Keratinocyte (primary cell): ENCODE data around the gene PRR9. TPM values are rescaled to one million over a fixed set of nuclear protein-coding genes. Genes with fewer than 3 reads are reported as not detected.

Experiments used
- DNase-seq: peaks from one replicate; pipeline ENCODE4 v3.0.0-alpha.2; 2011; ENCODE audit warnings: low read depth, missing footprints, low spot score
- FAIRE-seq: peaks from 2 replicates; lab custom pipeline; 2011; peaks lifted over from hg19 to GRCh38; lab: Jason Lieb, UNC
- H2AFZ ChIP-seq: 2 replicates; pipeline ENCODE4 v1.6.0; 2012; ENCODE audit warnings: low read length, control low read depth, inconsistent platforms; ENCODE audit not compliant: control insufficient read depth
- H3K27ac ChIP-seq: 2 replicates; pipeline ENCODE4 v1.5.1; 2011; ENCODE audit warnings: low read length; ENCODE audit not compliant: control insufficient read depth, insufficient read depth
- H3K27me3 ChIP-seq: 3 replicates; pipeline ENCODE4 v1.6.0; 2011; ENCODE audit warnings: low read length; ENCODE audit not compliant: control insufficient read depth, insufficient read depth; ENCODE audit errors: extremely low read depth
- H3K36me3 ChIP-seq, 2 experiments: 2 replicates in 1 of 2; 3 replicates in 1 of 2; pipeline ENCODE4 v1.5.1; 2011; ENCODE audit warnings: low read length in 2 of 2, mild to moderate bottlenecking in 1 of 2; ENCODE audit not compliant: control insufficient read depth in 2 of 2, insufficient read depth in 2 of 2; ENCODE audit errors: extremely low read depth in 1 of 2
- H3K4me1 ChIP-seq: 3 replicates; pipeline ENCODE4 v1.5.1; 2011; ENCODE audit warnings: low read length; ENCODE audit not compliant: control insufficient read depth, insufficient read depth; ENCODE audit errors: extremely low read depth
- H3K4me2 ChIP-seq: 3 replicates; pipeline ENCODE4 v1.6.0; 2011; ENCODE audit warnings: low read depth, low read length; ENCODE audit not compliant: control insufficient read depth, insufficient read depth; ENCODE audit errors: extremely low read depth
- H3K4me3 ChIP-seq, 3 experiments: fragments of 200-600 bp in 1 of 3; sonication (generic) in 1 of 3; 2 replicates in 2 of 3; 3 replicates in 1 of 3; pipeline ENCODE4 v1.5.1; 2011 to 2016; ENCODE audit warnings: low read length in 3 of 3, mild to moderate bottlenecking in 3 of 3, control low read depth in 2 of 3, inconsistent platforms in 1 of 3, low read depth in 1 of 3, mixed read lengths in 1 of 3, mixed run types in 1 of 3, moderate library complexity in 1 of 3; ENCODE audit not compliant: control insufficient read depth in 2 of 3, insufficient read depth in 2 of 3; ENCODE audit errors: extremely low read depth in 1 of 3
- H3K79me2 ChIP-seq: 2 replicates; pipeline ENCODE4 v1.6.0; 2012; ENCODE audit warnings: low read length; ENCODE audit not compliant: control insufficient read depth, insufficient read depth
- H3K9ac ChIP-seq: 3 replicates; pipeline ENCODE4 v1.6.0; 2011; ENCODE audit warnings: low read length; ENCODE audit not compliant: control insufficient read depth, insufficient read depth; ENCODE audit errors: extremely low read depth
- H3K9me1 ChIP-seq: 3 replicates; pipeline ENCODE4 v1.6.0; 2011; ENCODE audit warnings: low read length; ENCODE audit not compliant: control insufficient read depth, insufficient read depth; ENCODE audit errors: extremely low read depth
- H3K9me3 ChIP-seq: 2 replicates; pipeline ENCODE4 v1.5.1; 2012; ENCODE audit warnings: low read depth, low read length; ENCODE audit not compliant: control insufficient read depth
- H4K20me1 ChIP-seq: 3 replicates; pipeline ENCODE4 v1.6.0; 2011; ENCODE audit warnings: low read length; ENCODE audit not compliant: control insufficient read depth, insufficient read depth; ENCODE audit errors: extremely low read depth
- CTCF ChIP-seq, 3 experiments: IDR thresholded peaks in 1 of 3; conservative IDR thresholded peaks in 1 of 3; optimal IDR thresholded peaks in 1 of 3; 2 replicates in 2 of 3; 3 replicates in 1 of 3; pipeline versions ENCODE3 to v1.5.1; 2011; ENCODE audit warnings: low read length in 3 of 3, mild to moderate bottlenecking in 3 of 3, moderate library complexity in 2 of 3, control low read depth in 1 of 3, inconsistent platforms in 1 of 3; ENCODE audit not compliant: insufficient read depth in 2 of 3; ENCODE audit errors: extremely low read depth in 1 of 3
- EZH2 ChIP-seq: IDR thresholded peaks from one replicate; pipeline ENCODE4 v1.6.1; 2012; ENCODE audit warnings: inconsistent platforms, mild to moderate bottlenecking, low read length, moderate library complexity
- dilution Hi-C: fragments of 300-500 bp; cut with MboI; formaldehyde crosslinking; loops from one replicate; pipeline ENCODE4 v1.7.0; 2020; ENCODE audit warnings: low sequenced_read_pairs; ENCODE audit not compliant: extremely low pct_ligation_motif_present
- polyA plus RNA-seq, 5 experiments: library from polyadenylated mRNA; depleted of rRNA in 3 of 5; stranded (reverse) in 3 of 5; stranded (forward) in 1 of 5; unstranded in 1 of 5; fragments of >200 nt; gene quantifications; 1 replicate in 1 of 5; 2 replicates in 3 of 5; 3 replicates in 1 of 5; pipeline versions ENCODE4 v1.2.1 to v1.2.3, GENCODE V29; 2011 to 2012; ENCODE audit warnings: missing spikeins in 2 of 5, low read depth in 1 of 5, low replicate concordance in 1 of 5

Gene PRR9
- polyA plus RNA-seq, 1 donor (not counting 4 experiments of a cell fraction or from before 2014, with no cell fraction given): 2.6 TPM

GRCh38 chr1:153246825-153247224 is 29.4 kb downstream of the PRR9 start:
- Histone ChIP-seq H3K4me3 (no peak overlapping the region), H2AFZ (no peak overlapping the region), H3K4me1 (no peaks in the 10 kb centered on the region), H3K9me3 (no peaks in the 10 kb centered on the region), H3K4me2 (no peak overlapping the region), H3K79me2 (no peaks in the 10 kb centered on the region), H3K9ac (no peak overlapping the region), H3K27me3 (peaks cover 4% of the 10 kb centered on the region), H3K36me3 (no peaks in the 10 kb centered on the region), H4K20me1 (no peaks in the 10 kb centered on the region), H3K27ac (no peak overlapping the region), H3K9me1 (no peaks in the 10 kb centered on the region)
- no peak for TF ChIP-seq CTCF (optimal IDR thresholded peaks at IDR 0.05 in 1 of 3, IDR thresholded peaks at IDR 0.05 in 1 of 3, conservative IDR thresholded peaks at IDR 0.05 in 1 of 3; ENCODE audit: extremely low read depth in 1 of 3, insufficient read depth in 2 of 3, low read length in 3 of 3)
- TF ChIP-seq EZH2: no peak
- FAIRE-seq (no peak), DNase-seq (no peak)
- dilution Hi-C loops: no loop called here

- no peaks in the 10 kb centered on the region for H3K4me1 ChIP-seq
Measured at GRCh38 chr1:153248176-153248879, 30.9 kb downstream of the PRR9 start.

More at GRCh38 chr1:153248176-153248879, 30.9 kb downstream of the PRR9 start:
- Histone ChIP-seq H3K4me3 (no peak overlapping the region), H3K36me3 (no peaks in the 10 kb centered on the region), H3K9me3 (no peaks in the 10 kb centered on the region), H3K79me2 (no peaks in the 10 kb centered on the region), H2AFZ (no peak overlapping the region), H3K9me1 (no peaks in the 10 kb centered on the region), H3K27me3 (peaks cover 4% of the 10 kb centered on the region), H4K20me1 (no peaks in the 10 kb centered on the region), H3K9ac (no peak overlapping the region), H3K4me2 (no peak overlapping the region), H3K27ac (no peak overlapping the region)
- no peak for FAIRE-seq
- dilution Hi-C loops: no loop called here
- no peak for TF ChIP-seq CTCF (optimal IDR thresholded peaks at IDR 0.05 in 1 of 3, IDR thresholded peaks at IDR 0.05 in 1 of 3, conservative IDR thresholded peaks at IDR 0.05 in 1 of 3; ENCODE audit: extremely low read depth in 1 of 3, insufficient read depth in 2 of 3, low read length in 3 of 3)
- no peak for DNase-seq
